ENCODE data around the gene DYNLT2. TPM values are rescaled to one million over a fixed set of nuclear protein-coding genes. Genes with fewer than 3 reads are reported as not detected.

The DYNLT2 gene
- polyA plus RNA-seq, 2 donors, result 1.3 to 2.7 TPM

GRCh38 chr6:169745405-169745804 is 6.0 kb downstream of the DYNLT2 start:
- Histone ChIP-seq H3K27me3 (ENCODE audit: control insufficient read depth in 1 of 2, insufficient read depth in 2 of 2, low read length in 2 of 2) (no peaks in the 10 kb centered on the region), H3K9me3 (ENCODE audit: control insufficient read depth in 2 of 2, insufficient read depth in 1 of 2, low read depth in 1 of 2, low read length in 1 of 2) (no peaks in the 10 kb centered on the region), H3K4me3 (ENCODE audit: low read depth in 1 of 2, low read length in 2 of 2) (no peak overlapping the region), H3K36me3 (ENCODE audit: control insufficient read depth in 2 of 2, insufficient read depth in 2 of 2, low read length in 1 of 2) (no peaks in the 10 kb centered on the region), H3K27ac (ENCODE audit: low read depth in 2 of 2, low read length in 1 of 2) (no peak overlapping the region), H3K4me1 (ENCODE audit: control insufficient read depth in 2 of 2, insufficient read depth in 2 of 2, low read length in 1 of 2) (no peaks in the 10 kb centered on the region)
- WGBS, 2 donors, result 87 to 89% methylated on average over 3 of the region's 3 CpGs

- Histone ChIP-seq H3K36me3 (ENCODE audit: control insufficient read depth in 2 of 2, insufficient read depth in 2 of 2, low read length in 1 of 2) (no peaks in the 10 kb centered on the region), H3K9me3 (ENCODE audit: control insufficient read depth in 2 of 2, insufficient read depth in 1 of 2, low read depth in 1 of 2, low read length in 1 of 2) (no peaks in the 10 kb centered on the region), H3K4me1 (ENCODE audit: control insufficient read depth in 2 of 2, insufficient read depth in 2 of 2, low read length in 1 of 2) (no peaks in the 10 kb centered on the region), H3K27ac (ENCODE audit: low read depth in 2 of 2, low read length in 1 of 2) (no peak overlapping the region), H3K4me3 (ENCODE audit: low read depth in 1 of 2, low read length in 2 of 2) (no peak overlapping the region), H3K27me3 (ENCODE audit: control insufficient read depth in 1 of 2, insufficient read depth in 2 of 2, low read length in 2 of 2) (no peaks in the 10 kb centered on the region)
These were observed 10.0 kb downstream of the DYNLT2 start for GRCh38 chr6:169741344-169741743.

GRCh38 chr6:169738976-169739529 is 12.3 kb downstream of the DYNLT2 start:
- H3K27me3 ChIP-seq (ENCODE audit: control insufficient read depth in 1 of 2, insufficient read depth in 2 of 2, low read length in 2 of 2), result no peaks in the 10 kb centered on the region
- WGBS, 2 donors, result 87 to 89% methylated on average over 2 of the region's 2 CpGs
- no peak overlapping the region for H3K27ac ChIP-seq (ENCODE audit: low read depth in 2 of 2, low read length in 1 of 2)
- H3K36me3 ChIP-seq (ENCODE audit: control insufficient read depth in 2 of 2, insufficient read depth in 2 of 2, low read length in 1 of 2), result no peaks in the 10 kb centered on the region
- H3K4me1 ChIP-seq (ENCODE audit: control insufficient read depth in 2 of 2, insufficient read depth in 2 of 2, low read length in 1 of 2), result no peaks in the 10 kb centered on the region
- no peak overlapping the region for H3K4me3 ChIP-seq (ENCODE audit: low read depth in 1 of 2, low read length in 2 of 2)
- no peaks in the 10 kb centered on the region for H3K9me3 ChIP-seq (ENCODE audit: control insufficient read depth in 2 of 2, insufficient read depth in 1 of 2, low read depth in 1 of 2, low read length in 1 of 2)

GRCh38 chr6:169738204-169738975 is 13.0 kb downstream of the DYNLT2 start:
- Histone ChIP-seq H3K27ac (ENCODE audit: low read depth in 2 of 2, low read length in 1 of 2) (no peak overlapping the region), H3K27me3 (ENCODE audit: control insufficient read depth in 1 of 2, insufficient read depth in 2 of 2, low read length in 2 of 2) (no peaks in the 10 kb centered on the region), H3K4me3 (ENCODE audit: low read depth in 1 of 2, low read length in 2 of 2) (no peak overlapping the region), H3K36me3 (ENCODE audit: control insufficient read depth in 2 of 2, insufficient read depth in 2 of 2, low read length in 1 of 2) (no peaks in the 10 kb centered on the region), H3K9me3 (ENCODE audit: control insufficient read depth in 2 of 2, insufficient read depth in 1 of 2, low read depth in 1 of 2, low read length in 1 of 2) (no peaks in the 10 kb centered on the region), H3K4me1 (ENCODE audit: control insufficient read depth in 2 of 2, insufficient read depth in 2 of 2, low read length in 1 of 2) (no peaks in the 10 kb centered on the region)
- WGBS, 2 donors, result 73 to 74% methylated on average over 9 of the region's 9 CpGs

GRCh38 chr6:169729961-169730360 is 21.4 kb downstream of the DYNLT2 start:
- no peak overlapping the region for H3K4me3 ChIP-seq (ENCODE audit: low read depth in 1 of 2, low read length in 2 of 2)
- H3K27ac ChIP-seq (ENCODE audit: low read depth in 2 of 2, low read length in 1 of 2), result no peak overlapping the region

GRCh38 chr6:169726963-169727362 is 24.4 kb downstream of the DYNLT2 start:
- Histone ChIP-seq H3K27me3 (ENCODE audit: control insufficient read depth in 1 of 2, insufficient read depth in 2 of 2, low read length in 2 of 2) (no peaks in the 10 kb centered on the region), H3K9me3 (ENCODE audit: control insufficient read depth in 2 of 2, insufficient read depth in 1 of 2, low read depth in 1 of 2, low read length in 1 of 2) (no peaks in the 10 kb centered on the region), H3K4me1 (ENCODE audit: control insufficient read depth in 2 of 2, insufficient read depth in 2 of 2, low read length in 1 of 2) (no peaks in the 10 kb centered on the region), H3K36me3 (ENCODE audit: control insufficient read depth in 2 of 2, insufficient read depth in 2 of 2, low read length in 1 of 2) (no peaks in the 10 kb centered on the region), H3K27ac (ENCODE audit: low read depth in 2 of 2, low read length in 1 of 2) (no peak overlapping the region), H3K4me3 (ENCODE audit: low read depth in 1 of 2, low read length in 2 of 2) (no peak overlapping the region)

More at GRCh38 chr6:169729961-169730360, 21.4 kb downstream of the DYNLT2 start:
- H3K9me3 ChIP-seq (ENCODE audit: control insufficient read depth in 2 of 2, insufficient read depth in 1 of 2, low read depth in 1 of 2, low read length in 1 of 2), result no peaks in the 10 kb centered on the region
- no peaks in the 10 kb centered on the region for H3K27me3 ChIP-seq (ENCODE audit: control insufficient read depth in 1 of 2, insufficient read depth in 2 of 2, low read length in 2 of 2)
- H3K36me3 ChIP-seq (ENCODE audit: control insufficient read depth in 2 of 2, insufficient read depth in 2 of 2, low read length in 1 of 2), result no peaks in the 10 kb centered on the region
- H3K4me1 ChIP-seq (ENCODE audit: control insufficient read depth in 2 of 2, insufficient read depth in 2 of 2, low read length in 1 of 2), result no peaks in the 10 kb centered on the region

- Histone ChIP-seq H3K27ac (ENCODE audit: low read depth in 2 of 2, low read length in 1 of 2) (no peak overlapping the region), H3K36me3 (ENCODE audit: control insufficient read depth in 2 of 2, insufficient read depth in 2 of 2, low read length in 1 of 2) (no peaks in the 10 kb centered on the region), H3K9me3 (ENCODE audit: control insufficient read depth in 2 of 2, insufficient read depth in 1 of 2, low read depth in 1 of 2, low read length in 1 of 2) (no peaks in the 10 kb centered on the region), H3K4me3 (ENCODE audit: low read depth in 1 of 2, low read length in 2 of 2) (no peak overlapping the region), H3K4me1 (ENCODE audit: control insufficient read depth in 2 of 2, insufficient read depth in 2 of 2, low read length in 1 of 2) (peaks cover 0 to 2% of the 10 kb centered on the region in 2 donors), H3K27me3 (ENCODE audit: control insufficient read depth in 1 of 2, insufficient read depth in 2 of 2, low read length in 2 of 2) (no peaks in the 10 kb centered on the region)
- 96 to 97% methylated on average over 1 of the region's 1 CpG for WGBS, 2 donors
These were observed 25.3 kb downstream of the DYNLT2 start for GRCh38 chr6:169726049-169726400.

- Histone ChIP-seq H3K27ac (ENCODE audit: low read depth in 2 of 2, low read length in 1 of 2) (peak overlapping the region; percentile 88 to 94), H3K9me3 (ENCODE audit: control insufficient read depth in 2 of 2, insufficient read depth in 1 of 2, low read depth in 1 of 2, low read length in 1 of 2) (no peaks in the 10 kb centered on the region), H3K4me3 (ENCODE audit: low read depth in 1 of 2, low read length in 2 of 2) (peak overlapping the region; percentile 50 to 84), H3K4me1 (ENCODE audit: control insufficient read depth in 2 of 2, insufficient read depth in 2 of 2, low read length in 1 of 2) (peaks cover 0 to 2% of the 10 kb centered on the region in 2 donors), H3K36me3 (ENCODE audit: control insufficient read depth in 2 of 2, insufficient read depth in 2 of 2, low read length in 1 of 2) (no peaks in the 10 kb centered on the region), H3K27me3 (ENCODE audit: control insufficient read depth in 1 of 2, insufficient read depth in 2 of 2, low read length in 2 of 2) (no peaks in the 10 kb centered on the region)
- whole genome bisulfite sequencing, 2 donors, result 22 to 23% methylated on average over 29 of the region's 29 CpGs
These were observed 26.0 kb downstream of the DYNLT2 start for GRCh38 chr6:169725125-169726048.

- 0 to 1% methylated on average over 33 to 89 of the region's 89 CpGs for whole genome bisulfite sequencing, 2 donors
- H3K27ac ChIP-seq (ENCODE audit: low read depth in 2 of 2, low read length in 1 of 2), result peak within 1 kb of the TSS; percentile 94 to 98
- H3K27me3 ChIP-seq (ENCODE audit: control insufficient read depth in 1 of 2, insufficient read depth in 2 of 2, low read length in 2 of 2), result no peaks in the 10 kb centered on the region
- no peaks in the 10 kb centered on the region for H3K36me3 ChIP-seq (ENCODE audit: control insufficient read depth in 2 of 2, insufficient read depth in 2 of 2, low read length in 1 of 2)
- peaks cover 0 to 2% of the 10 kb centered on the region in 2 donors for H3K4me1 ChIP-seq (ENCODE audit: control insufficient read depth in 2 of 2, insufficient read depth in 2 of 2, low read length in 1 of 2)
- H3K9me3 ChIP-seq (ENCODE audit: control insufficient read depth in 2 of 2, insufficient read depth in 1 of 2, low read depth in 1 of 2, low read length in 1 of 2), result no peaks in the 10 kb centered on the region
- peak within 1 kb of the TSS; percentile 84 to 85 for H3K4me3 ChIP-seq (ENCODE audit: low read depth in 1 of 2, low read length in 2 of 2)
These were observed 26.8 kb downstream of the DYNLT2 start, which contains the start of gene PHF10 for GRCh38 chr6:169724494-169725124. PHF10 (minus strand) TSS chr6:169724500; CDS start chr6:169723931, 569 bp downstream.

Measured in esophagus (tissue), 2 donors.